OCI-LY3 (cell line): ENCODE data around the gene RFTN1.

Experiments used
- H2AFZ ChIP-seq: fragments of 200-600, 300-600 bp; shearing (Covaris generic); 2 replicates; pipeline ENCODE4 v1.6.0; 2014; ENCODE audit warnings: antibody characterized with exemption, low read depth, low read length
- H3K27ac ChIP-seq: fragments of 200-600, 300-600 bp; sonication (generic); 2 replicates; pipeline ENCODE4 v1.5.1; 2014; ENCODE audit warnings: mild to moderate bottlenecking, low read length, moderate library complexity, mixed read lengths
- H3K27me3 ChIP-seq: fragments of 200-600, 300-600 bp; sonication (generic); 2 replicates; pipeline ENCODE4 v1.6.1; 2014; ENCODE audit warnings: low read depth, low read length, mixed read lengths
- H3K36me3 ChIP-seq: fragments of 200-600, 300-600 bp; sonication (generic); replicated peaks from 2 replicates; pipeline ENCODE3; 2014; ENCODE audit warnings: low read depth, low read length, mixed read lengths
- H3K4me1 ChIP-seq: fragments of 300-600, 200-600 bp; sonication (generic); 2 replicates; pipeline ENCODE4 v1.6.1; 2014; ENCODE audit warnings: low read length, mixed read lengths
- H3K4me2 ChIP-seq: fragments of 200-600, 300-600 bp; sonication (generic); 2 replicates; pipeline ENCODE4 v1.6.1; 2014; ENCODE audit warnings: low read length, mixed read lengths
- H3K4me3 ChIP-seq: fragments of 300-600, 200-600 bp; sonication (generic); 2 replicates; pipeline ENCODE4 v1.5.1; 2014; ENCODE audit warnings: antibody characterized with exemption, mild to moderate bottlenecking, low read length, moderate library complexity
- H3K79me2 ChIP-seq: fragments of 300-600, 200-600 bp; shearing (Covaris generic); 2 replicates; pipeline ENCODE4 v1.6.1; 2014; ENCODE audit warnings: mild to moderate bottlenecking, low read length, mixed read lengths
- H3K9ac ChIP-seq: fragments of 300-600, 200-600 bp; shearing (Covaris generic); 2 replicates; pipeline ENCODE4 v1.6.0; 2014; ENCODE audit warnings: mild to moderate bottlenecking, low read length, moderate library complexity
- H3K9me3 ChIP-seq: fragments of 200-600, 300-600 bp; shearing (Covaris generic); 2 replicates; pipeline ENCODE4 v1.6.1; 2014; ENCODE audit warnings: low read length, mixed read lengths; ENCODE audit not compliant: insufficient read depth
- H4K20me1 ChIP-seq: fragments of 200-600, 300-600 bp; sonication (generic); 2 replicates; pipeline ENCODE4 v1.6.1; 2016; ENCODE audit warnings: low read length, mixed read lengths; ENCODE audit not compliant: insufficient read depth
- EZH2phosphoT487 ChIP-seq: fragments of 200-600 bp; shearing (Covaris generic); IDR thresholded peaks from 2 replicates; pipeline ENCODE4 v1.6.1; 2018; ENCODE audit warnings: antibody characterized with exemption, mixed run types, low read depth
- TF ChIP-seq, protein P1 (sequence below): fragments of 200-600, 300-600 bp; sonication (generic); IDR thresholded peaks from 2 replicates; pipeline ENCODE4 v1.5.1; 2014; ENCODE audit warnings: antibody characterized with exemption, low read length, low read depth

Gene RFTN1

GRCh38 chr3:16363636-16364035 lies 149.9 kb downstream of the RFTN1 start:
- Histone ChIP-seq H3K27me3 (no peaks in the 10 kb centered on the region), H3K4me1 (peaks cover 13% of the 10 kb centered on the region), H3K9ac (no peak overlapping the region), H3K4me2 (no peak overlapping the region), H2AFZ (no peak overlapping the region), H3K9me3 (no peaks in the 10 kb centered on the region), H3K79me2 (peaks cover 51% of the 10 kb centered on the region), H3K27ac (no peak overlapping the region), H4K20me1 (peaks cover 84% of the 10 kb centered on the region), H3K36me3 (peaks cover 70% of the 10 kb centered on the region), H3K4me3 (no peak overlapping the region)
- no peak for TF ChIP-seq EZH2phosphoT487
- TF ChIP-seq, protein P1, sequence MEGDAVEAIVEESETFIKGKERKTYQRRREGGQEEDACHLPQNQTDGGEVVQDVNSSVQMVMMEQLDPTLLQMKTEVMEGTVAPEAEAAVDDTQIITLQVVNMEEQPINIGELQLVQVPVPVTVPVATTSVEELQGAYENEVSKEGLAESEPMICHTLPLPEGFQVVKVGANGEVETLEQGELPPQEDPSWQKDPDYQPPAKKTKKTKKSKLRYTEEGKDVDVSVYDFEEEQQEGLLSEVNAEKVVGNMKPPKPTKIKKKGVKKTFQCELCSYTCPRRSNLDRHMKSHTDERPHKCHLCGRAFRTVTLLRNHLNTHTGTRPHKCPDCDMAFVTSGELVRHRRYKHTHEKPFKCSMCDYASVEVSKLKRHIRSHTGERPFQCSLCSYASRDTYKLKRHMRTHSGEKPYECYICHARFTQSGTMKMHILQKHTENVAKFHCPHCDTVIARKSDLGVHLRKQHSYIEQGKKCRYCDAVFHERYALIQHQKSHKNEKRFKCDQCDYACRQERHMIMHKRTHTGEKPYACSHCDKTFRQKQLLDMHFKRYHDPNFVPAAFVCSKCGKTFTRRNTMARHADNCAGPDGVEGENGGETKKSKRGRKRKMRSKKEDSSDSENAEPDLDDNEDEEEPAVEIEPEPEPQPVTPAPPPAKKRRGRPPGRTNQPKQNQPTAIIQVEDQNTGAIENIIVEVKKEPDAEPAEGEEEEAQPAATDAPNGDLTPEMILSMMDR, result no peak

- no peak for TF ChIP-seq EZH2phosphoT487
- peaks cover 56% of the 10 kb centered on the region for H3K79me2 ChIP-seq
Observed at GRCh38 chr3:16362770-16363169, 150.7 kb downstream of the RFTN1 start.

DNA sequence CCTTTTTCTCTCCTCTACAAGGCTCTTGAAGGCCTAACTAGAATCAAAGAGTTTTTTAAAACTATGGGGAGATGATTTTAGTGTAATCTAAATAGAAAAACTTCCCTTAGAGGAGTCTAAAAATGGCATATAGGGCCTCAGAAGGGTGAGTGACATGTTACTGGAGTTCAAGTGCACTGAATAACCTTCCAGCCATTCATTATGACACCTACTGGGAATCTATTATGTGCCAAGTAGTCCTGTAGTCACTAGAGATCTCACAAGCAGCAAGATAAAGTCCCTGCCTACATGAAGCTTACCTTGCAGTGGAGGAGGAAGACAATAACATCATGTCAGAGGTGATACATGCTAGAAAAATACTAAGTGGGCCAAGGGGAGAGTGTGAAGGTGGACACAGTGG lies 152.4 kb downstream of the RFTN1 start:
- Histone ChIP-seq H3K79me2 (peaks cover 52% of the 10 kb centered on the region), H3K9ac (no peak overlapping the region), H3K27ac (no peak overlapping the region), H3K4me3 (no peak overlapping the region), H3K4me2 (no peak overlapping the region), H3K9me3 (no peaks in the 10 kb centered on the region), H2AFZ (no peak overlapping the region), H3K36me3 (peaks cover 70% of the 10 kb centered on the region), H3K27me3 (no peaks in the 10 kb centered on the region), H4K20me1 (peaks cover 81% of the 10 kb centered on the region), H3K4me1 (peaks cover 13% of the 10 kb centered on the region)
- TF ChIP-seq EZH2phosphoT487, result no peak
- TF ChIP-seq, protein P1, result no peak

More at GRCh38 chr3:16362770-16363169, 150.7 kb downstream of the RFTN1 start:
- Histone ChIP-seq H3K4me2 (no peak overlapping the region), H2AFZ (no peak overlapping the region), H4K20me1 (peaks cover 87% of the 10 kb centered on the region), H3K4me1 (peaks cover 13% of the 10 kb centered on the region), H3K27ac (no peak overlapping the region), H3K4me3 (no peak overlapping the region), H3K9me3 (no peaks in the 10 kb centered on the region), H3K36me3 (peaks cover 72% of the 10 kb centered on the region), H3K9ac (no peak overlapping the region), H3K27me3 (no peaks in the 10 kb centered on the region)

DNA sequence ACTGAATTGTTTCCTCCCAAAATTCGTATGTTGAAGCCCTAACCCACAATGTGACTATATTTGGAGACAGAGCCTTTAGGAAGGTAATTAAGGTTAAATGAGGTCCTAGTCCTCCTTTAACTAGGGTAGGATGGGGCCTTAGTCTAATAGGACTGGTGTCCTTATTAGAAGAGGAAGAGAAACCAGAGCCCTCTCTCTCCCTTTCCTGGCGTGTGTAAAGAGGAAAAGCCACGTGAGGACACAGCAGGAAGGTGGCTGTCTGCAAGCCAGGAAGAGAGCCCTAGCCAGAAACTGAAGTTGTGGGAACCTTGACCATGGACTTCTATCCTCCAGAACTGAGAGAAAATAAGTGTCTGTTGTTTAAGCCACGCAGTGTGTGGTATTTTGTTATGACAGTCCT lies 154.2 kb downstream of the RFTN1 start:
- Histone ChIP-seq H3K36me3 (peaks cover 71% of the 10 kb centered on the region), H3K27ac (no peak overlapping the region)

More for the DNA sequence above, 154.2 kb downstream of the RFTN1 start:
- Histone ChIP-seq H2AFZ (no peak overlapping the region), H3K4me1 (peaks cover 6% of the 10 kb centered on the region), H3K9ac (no peak overlapping the region), H3K4me2 (no peak overlapping the region), H3K79me2 (peaks cover 61% of the 10 kb centered on the region), H3K4me3 (no peak overlapping the region), H4K20me1 (peaks cover 86% of the 10 kb centered on the region), H3K9me3 (no peaks in the 10 kb centered on the region), H3K27me3 (no peaks in the 10 kb centered on the region)
- TF ChIP-seq, protein P1, result no peak
- no peak for TF ChIP-seq EZH2phosphoT487
